NCI-H1048 (cell line): Measurements from ENCODE around the gene HRH1.
"Not testable (repeated sequence)": the region's sequence is repeated elsewhere in the genome, so short reads cannot be mapped to it uniquely, and the experiment has no call there.

ENCODE experiments used
- DNase-seq: peaks from one replicate; lab custom pipeline; 2025; lab: John Stamatoyannopoulos, UW

Gene HRH1

GRCh38 chr3:11172096-11172690 is 17.9 kb downstream of the HRH1 start:
- DNase-seq, result no peak

GRCh38 chr3:11173828-11174465 is 19.7 kb downstream of the HRH1 start:
- no peak for DNase-seq

- no peak for DNase-seq
Measured at GRCh38 chr3:11178421-11178820, 24.1 kb downstream of the HRH1 start.

GRCh38 chr3:11184328-11184969 is 30.2 kb downstream of the HRH1 start:
- DNase-seq, result not testable (repeated sequence)

GRCh38 chr3:11185144-11185543 is 30.9 kb downstream of the HRH1 start:
- no peak for DNase-seq

GRCh38 chr3:11185564-11186317 is 31.4 kb downstream of the HRH1 start:
- DNase-seq, result no peak

GRCh38 chr3:11186318-11186692 is 32.0 kb downstream of the HRH1 start:
- DNase-seq, result no peak

- no peak for DNase-seq
Measured at GRCh38 chr3:11186771-11187191, 32.5 kb downstream of the HRH1 start.

GRCh38 chr3:11187681-11188080 is 33.4 kb downstream of the HRH1 start:
- DNase-seq, result no peak

GRCh38 chr3:11188231-11188630 is 33.9 kb downstream of the HRH1 start:
- no peak for DNase-seq

GRCh38 chr3:11195201-11195600 is 40.9 kb downstream of the HRH1 start:
- DNase-seq, result no peak

GRCh38 chr3:11195721-11196332 is 41.5 kb downstream of the HRH1 start:
- no peak for DNase-seq

GRCh38 chr3:11197484-11197883 is 43.2 kb downstream of the HRH1 start:
- no peak for DNase-seq

- no peak for DNase-seq
Measured at GRCh38 chr3:11198070-11198469, 43.8 kb downstream of the HRH1 start.

- DNase-seq, result no peak
Measured at GRCh38 chr3:11198495-11198894, 44.2 kb downstream of the HRH1 start.

GRCh38 chr3:11199902-11200845 is 45.9 kb downstream of the HRH1 start:
- DNase-seq, result no peak

- DNase-seq, result no peak
Measured at GRCh38 chr3:11201251-11202019, 47.1 kb downstream of the HRH1 start.

GRCh38 chr3:11203961-11204360 is 49.7 kb downstream of the HRH1 start:
- DNase-seq, result no peak

- DNase-seq, result no peak
Measured at GRCh38 chr3:11204697-11205348, 50.5 kb downstream of the HRH1 start.

- not testable (repeated sequence) for DNase-seq
Measured at GRCh38 chr3:11205881-11206280, 51.6 kb downstream of the HRH1 start.
